K562 (cell line): ENCODE results near the gene LAMB4. TPM values are rescaled to one million over a fixed set of nuclear protein-coding genes. Genes with fewer than 3 reads are reported as not detected.
A peak's percentile ranks its signal among the peaks of the same experiment; 100 is the strongest.

Experiments used
- ATAC-seq: fragments of 200-7000 bp; cut with Tn5 transposase; 3 replicates; pipeline ENCODE4 v1.9.1; 2020; ENCODE audit warnings: moderate library complexity
- BruUV-seq: library from RNA; stranded (reverse); fragments of 400-500 nt; replicated peaks from 2 replicates; lab custom pipeline; 2021; lab: Mats Ljungman, UMichigan
- CTCF ChIA-PET: fragments of 300-600 bp; formaldehyde crosslinking; extraction: SDS; loops from one replicate; lab custom pipeline; 2021; ENCODE audit warnings: low intra/inter-chr PET ratio; lab: Yijun Ruan, JAX
- POLR2A ChIA-PET: fragments of 300-600, 350-650 bp; sonication (Branson Sonifier 250); formaldehyde crosslinking; extraction: SDS; loops from one replicate; lab custom pipeline; 2021; ENCODE audit warnings: antibody characterized with exemption, inconsistent platforms; lab: Yijun Ruan, JAX
- DNase-seq, 4 experiments: peaks; one replicate each; pipeline versions ENCODE4 v3.0.0 to v3.0.0-alpha.2; 2011 to 2018; ENCODE audit warnings: low spot score in 3 of 4, mixed read lengths in 3 of 4; ENCODE audit errors: extremely low read depth in 1 of 4
- FAIRE-seq: peaks from 2 replicates; lab custom pipeline; 2011; peaks lifted over from hg19 to GRCh38; lab: Jason Lieb, UNC
- H2AFZ ChIP-seq: 2 replicates; pipeline ENCODE4 v1.6.0; 2011; ENCODE audit warnings: low read depth, low read length, control low read depth, inconsistent platforms
- H3K27ac ChIP-seq: fragments of 200-600 bp; 3 replicates; pipeline ENCODE4 v1.8.0; 2011; ENCODE audit warnings: low read depth, mild to moderate bottlenecking, control low read depth, inconsistent platforms, low read length, moderate library complexity, mixed read lengths; ENCODE audit errors: extremely low read depth
- H3K27me3 ChIP-seq, 2 experiments: fragments of 300-600 bp in 1 of 2; 2 replicates in 1 of 2; 3 replicates in 1 of 2; pipeline versions ENCODE4 v1.6.0 to v1.8.0; 2011; ENCODE audit warnings: inconsistent platforms in 2 of 2, low read length in 2 of 2, mild to moderate bottlenecking in 1 of 2, mixed read lengths in 1 of 2, moderate library complexity in 1 of 2; ENCODE audit not compliant: control insufficient read depth in 2 of 2, insufficient read depth in 2 of 2
- H3K36me3 ChIP-seq: fragments of 300-600 bp; 3 replicates; pipeline ENCODE4 v1.8.0; 2011; ENCODE audit warnings: mild to moderate bottlenecking, low read length, inconsistent platforms; ENCODE audit not compliant: control insufficient read depth, insufficient read depth
- H3K4me1 ChIP-seq, 2 experiments: fragments of 200-600 bp in 1 of 2; replicated peaks in 1 of 2; 2 replicates in 1 of 2; 3 replicates in 1 of 2; pipeline versions ENCODE4 v1.5.1 to v1.8.0; 2011; ENCODE audit warnings: inconsistent platforms in 2 of 2, low read length in 2 of 2, mild to moderate bottlenecking in 1 of 2, mixed read lengths in 1 of 2, moderate library complexity in 1 of 2; ENCODE audit not compliant: control insufficient read depth in 2 of 2, insufficient read depth in 2 of 2
- H3K4me2 ChIP-seq: 2 replicates; pipeline ENCODE4 v1.6.1; 2011; ENCODE audit warnings: low read length, control low read depth, inconsistent platforms, mixed read lengths; ENCODE audit not compliant: insufficient read depth
- H3K4me3 ChIP-seq: fragments of 200-600 bp; sonication (generic), shearing (Covaris generic); 2 replicates; pipeline ENCODE4 v1.5.1; 2016; ENCODE audit warnings: control low read depth, inconsistent platforms
- H3K79me2 ChIP-seq: fragments of 200-600 bp; 3 replicates; pipeline ENCODE4 v1.8.0; 2011; ENCODE audit warnings: low read length, inconsistent platforms; ENCODE audit not compliant: control insufficient read depth, insufficient read depth
- H3K9ac ChIP-seq, 2 experiments: 2 replicates each; pipeline versions ENCODE4 v1.6.0 to v1.6.1; 2011; ENCODE audit warnings: low read depth in 2 of 2, low read length in 2 of 2, control low read depth in 1 of 2, inconsistent platforms in 1 of 2, mild to moderate bottlenecking in 1 of 2, mixed read lengths in 1 of 2; ENCODE audit not compliant: insufficient read depth in 1 of 2
- H3K9me1 ChIP-seq: one replicate; pipeline ENCODE4 v1.6.0; 2011; ENCODE audit warnings: inconsistent platforms, mild to moderate bottlenecking, low read length, moderate library complexity; ENCODE audit not compliant: control insufficient read depth, insufficient read depth
- H3K9me3 ChIP-seq: replicated peaks from 2 replicates; pipeline ENCODE4 v1.5.1; 2011; ENCODE audit warnings: low read depth, low read length, inconsistent platforms; ENCODE audit not compliant: control insufficient read depth, insufficient read depth
- H4K20me1 ChIP-seq: replicated peaks from 2 replicates; pipeline ENCODE4 v1.6.1; 2011; ENCODE audit warnings: low read length, inconsistent platforms, mixed read lengths; ENCODE audit not compliant: control insufficient read depth, insufficient read depth
- EHMT2 ChIP-seq: fragments of 450-650 bp; IDR thresholded peaks from 2 replicates; pipeline ENCODE4 v1.6.1; 2018; ENCODE audit warnings: antibody characterized with exemption
- ETV5 ChIP-seq: sonication (generic); formaldehyde crosslinking; IDR thresholded peaks from 2 replicates; pipeline ENCODE4 v1.4.0; 2020; ENCODE audit warnings: low read depth, mild to moderate bottlenecking, missing genetic modification reagents
- NR4A1 ChIP-seq, 2 experiments: fragments of 250-450 bp in 1 of 2; fragments of 450-650 bp in 1 of 2; sonication (Bioruptor Pico) in 1 of 2; IDR thresholded peaks; 2 replicates each; pipeline versions ENCODE4 v1.4.0 to v1.6.1; 2016 to 2020; ENCODE audit warnings: mild to moderate bottlenecking in 2 of 2, missing compliant biosample characterization in 1 of 2, missing genetic modification characterization in 1 of 2, moderate library complexity in 1 of 2
- WGBS: fragments of 100-300 bp; shearing (Covaris generic); methylation state at CpG from one replicate; pipeline ENCODE4 v1.1.6; 2016; ENCODE audit warnings: low coverage, mixed read lengths; ENCODE audit not compliant: insufficient coverage; ENCODE audit errors: missing lambda C conversion rate; 5-methylcytosine and 5-hydroxymethylcytosine counted together
- in situ Hi-C: fragments of 300-500 bp; cut with MboI; formaldehyde crosslinking; loops from 4 replicates; pipeline ENCODE4 v1.15.0; 2018; ENCODE audit warnings: inconsistent platforms, mixed read lengths
- intact Hi-C: fragments of 100-400 bp; cut with micrococcal nuclease; formaldehyde crosslinking; loops from 2 replicates; pipeline ENCODE4 v1.14.2; 2022
- polyA plus RNA-seq, 8 experiments: library from polyadenylated mRNA; depleted of rRNA in 4 of 8; stranded (reverse) in 5 of 8; unstranded in 3 of 8; fragments of >200 nt; fragmentation: Nextera tagmentation in 2 of 8; fragmentation: Illumina TruSeq in 1 of 8; extraction: Ambion mirVana in 2 of 8; extraction: Trizol in 1 of 8; gene quantifications; 2 replicates each; pipeline versions ENCODE4 v1.2.1 to v1.2.3, GENCODE V29; 2011 to 2014; ENCODE audit warnings: inconsistent platforms in 1 of 8, missing spikeins in 1 of 8
- total RNA-seq, 7 experiments: library from RNA; depleted of rRNA in 6 of 7; stranded (reverse); fragments of >200 nt in 6 of 7; fragmentation: Illumina TruSeq in 2 of 7; extraction: Trizol in 2 of 7; gene quantifications; 2 replicates each; pipeline versions ENCODE4 v1.2.1 to v1.2.3, GENCODE V29; 2011 to 2021; ENCODE audit warnings: low replicate concordance in 1 of 7
- TF ChIP-seq, protein P1 (sequence below): sonication (generic); formaldehyde crosslinking; IDR thresholded peaks from 2 replicates; pipeline ENCODE4 v1.4.0; 2020; ENCODE audit warnings: mild to moderate bottlenecking, missing genetic modification reagents
- TF ChIP-seq, protein P2 (sequence below): sonication (generic); formaldehyde crosslinking; IDR thresholded peaks from 2 replicates; pipeline ENCODE4 v1.8.1; 2023; ENCODE audit warnings: mild to moderate bottlenecking, missing genetic modification reagents
- TF ChIP-seq, protein P3 (sequence below), 3 experiments: fragments of 200-800 bp in 1 of 3; sonication (Bioruptor generic) in 1 of 3; sonication (generic) in 1 of 3; formaldehyde crosslinking in 1 of 3; IDR thresholded peaks; 2 replicates each; pipeline versions ENCODE4 v1.6.1 to v1.8.0; 2016 to 2022; ENCODE audit warnings: mild to moderate bottlenecking in 2 of 3, missing compliant biosample characterization in 2 of 3, missing genetic modification characterization in 2 of 3, missing genetic modification reagents in 1 of 3

The LAMB4 gene
- total and polyA plus RNA-seq, 9 of the 15 experiments (the other 6 are each of a cell fraction or from before 2014, with no cell fraction given): 0.06 to 0.13 (median 0.07) TPM; not detected in 6

DNA sequence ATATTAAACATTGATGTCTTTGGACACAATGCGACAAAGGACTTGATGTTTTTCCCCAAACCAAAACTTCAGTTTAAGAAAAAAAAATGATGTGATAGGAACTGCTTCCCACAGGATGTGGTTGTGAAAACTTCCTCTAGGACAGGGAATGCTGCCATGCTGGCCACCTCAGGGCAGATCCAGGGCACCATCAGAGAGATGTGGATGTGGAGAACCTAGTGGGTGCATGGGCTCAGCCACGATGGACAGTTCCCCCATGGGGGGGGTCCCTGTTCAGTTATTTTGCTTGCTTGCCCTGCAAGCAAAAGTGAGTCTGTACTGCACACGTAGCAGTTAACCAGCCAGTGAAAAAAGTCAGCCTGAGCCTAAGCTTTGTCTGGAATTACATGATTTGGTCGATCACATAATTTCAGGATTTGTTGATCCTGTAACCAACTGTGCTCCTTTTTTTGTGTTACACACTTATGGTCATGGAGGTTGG, 36.3 kb downstream of the LAMB4 start:
- no peaks in the 10 kb centered on the region for H3K79me2 ChIP-seq
- no peaks in the 10 kb centered on the region for H3K9me3 ChIP-seq
- POLR2A ChIA-PET: interaction anchor here (0.7 to 1.8 kb wide), 3 partner anchors 16 to 1271 kb away, joined by 3 to 8 read pairs (median 4); no protein-coding TSS in a partner anchor
- intact Hi-C loops (no loop called here), in situ Hi-C loops (no loop called here)
- H3K4me1 ChIP-seq: peaks cover 26 to 42% of the 10 kb centered on the region in 2 experiments
- no peaks in the 10 kb centered on the region for H3K36me3 ChIP-seq
- no peaks in the 10 kb centered on the region for H3K27me3 ChIP-seq
- H3K27ac ChIP-seq: no peak overlapping the region
- ATAC-seq: no peak
- CTCF ChIA-PET: no interaction called here
- peak overlapping the region in 1 of 2 experiments; percentile 59; a peak in 1 of 4 replicates for H3K9ac ChIP-seq
- 47% methylated on average over 4 of the region's 4 CpGs for WGBS
- no peak for DNase-seq
- BruUV-seq: no TSS peak
- FAIRE-seq: no peak
- no peaks in the 10 kb centered on the region for H4K20me1 ChIP-seq
- H3K9me1 ChIP-seq: no peaks in the 10 kb centered on the region
- H3K4me3 ChIP-seq: no peak overlapping the region
- H3K4me2 ChIP-seq: no peak overlapping the region
- peak overlapping the region; percentile 46 for H2AFZ ChIP-seq
- TF ChIP-seq, protein P1, sequence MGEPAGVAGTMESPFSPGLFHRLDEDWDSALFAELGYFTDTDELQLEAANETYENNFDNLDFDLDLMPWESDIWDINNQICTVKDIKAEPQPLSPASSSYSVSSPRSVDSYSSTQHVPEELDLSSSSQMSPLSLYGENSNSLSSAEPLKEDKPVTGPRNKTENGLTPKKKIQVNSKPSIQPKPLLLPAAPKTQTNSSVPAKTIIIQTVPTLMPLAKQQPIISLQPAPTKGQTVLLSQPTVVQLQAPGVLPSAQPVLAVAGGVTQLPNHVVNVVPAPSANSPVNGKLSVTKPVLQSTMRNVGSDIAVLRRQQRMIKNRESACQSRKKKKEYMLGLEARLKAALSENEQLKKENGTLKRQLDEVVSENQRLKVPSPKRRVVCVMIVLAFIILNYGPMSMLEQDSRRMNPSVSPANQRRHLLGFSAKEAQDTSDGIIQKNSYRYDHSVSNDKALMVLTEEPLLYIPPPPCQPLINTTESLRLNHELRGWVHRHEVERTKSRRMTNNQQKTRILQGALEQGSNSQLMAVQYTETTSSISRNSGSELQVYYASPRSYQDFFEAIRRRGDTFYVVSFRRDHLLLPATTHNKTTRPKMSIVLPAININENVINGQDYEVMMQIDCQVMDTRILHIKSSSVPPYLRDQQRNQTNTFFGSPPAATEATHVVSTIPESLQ: no peak
- TF ChIP-seq NR4A1 (CRISPR knock-in tag; IDR thresholded peaks at IDR 0.05) (no peak), NR4A1 (tag; IDR thresholded peaks at IDR 0.05) (0 out of 2 replicates have a peak, but pooled peaks have one; percentile 30), EHMT2 (0 out of 2 replicates have a peak, but pooled peaks have one; percentile 21), ETV5 (CRISPR knock-in tag) (0 out of 2 replicates have a peak, but pooled peaks have one; percentile 21)
- TF ChIP-seq, protein P2, sequence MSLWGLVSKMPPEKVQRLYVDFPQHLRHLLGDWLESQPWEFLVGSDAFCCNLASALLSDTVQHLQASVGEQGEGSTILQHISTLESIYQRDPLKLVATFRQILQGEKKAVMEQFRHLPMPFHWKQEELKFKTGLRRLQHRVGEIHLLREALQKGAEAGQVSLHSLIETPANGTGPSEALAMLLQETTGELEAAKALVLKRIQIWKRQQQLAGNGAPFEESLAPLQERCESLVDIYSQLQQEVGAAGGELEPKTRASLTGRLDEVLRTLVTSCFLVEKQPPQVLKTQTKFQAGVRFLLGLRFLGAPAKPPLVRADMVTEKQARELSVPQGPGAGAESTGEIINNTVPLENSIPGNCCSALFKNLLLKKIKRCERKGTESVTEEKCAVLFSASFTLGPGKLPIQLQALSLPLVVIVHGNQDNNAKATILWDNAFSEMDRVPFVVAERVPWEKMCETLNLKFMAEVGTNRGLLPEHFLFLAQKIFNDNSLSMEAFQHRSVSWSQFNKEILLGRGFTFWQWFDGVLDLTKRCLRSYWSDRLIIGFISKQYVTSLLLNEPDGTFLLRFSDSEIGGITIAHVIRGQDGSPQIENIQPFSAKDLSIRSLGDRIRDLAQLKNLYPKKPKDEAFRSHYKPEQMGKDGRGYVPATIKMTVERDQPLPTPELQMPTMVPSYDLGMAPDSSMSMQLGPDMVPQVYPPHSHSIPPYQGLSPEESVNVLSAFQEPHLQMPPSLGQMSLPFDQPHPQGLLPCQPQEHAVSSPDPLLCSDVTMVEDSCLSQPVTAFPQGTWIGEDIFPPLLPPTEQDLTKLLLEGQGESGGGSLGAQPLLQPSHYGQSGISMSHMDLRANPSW: no peak
- TF ChIP-seq, protein P3, sequence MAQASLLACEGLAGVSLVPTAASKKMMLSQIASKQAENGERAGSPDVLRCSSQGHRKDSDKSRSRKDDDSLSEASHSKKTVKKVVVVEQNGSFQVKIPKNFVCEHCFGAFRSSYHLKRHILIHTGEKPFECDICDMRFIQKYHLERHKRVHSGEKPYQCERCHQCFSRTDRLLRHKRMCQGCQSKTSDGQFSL (CRISPR knock-in tag; IDR thresholded peaks at IDR 0.05): peak; percentile 54; the same call in 1 of the 2 replicates
- TF ChIP-seq, protein P3 (tag; IDR thresholded peaks at IDR 0.05): no peak
